HG02973 (cell line): Measurements from ENCODE around the gene KRT9.

Source experiments
- ATAC-seq: cut with Tn5 transposase; IDR thresholded peaks from one replicate; pipeline ENCODE4 v1.9.1; 2021; ENCODE audit warnings: moderate library complexity; ENCODE audit not compliant: unreplicated experiment

Gene KRT9

GRCh38 chr17:41532947-41533570, 38.8 kb downstream of the KRT9 start:
- no peak for ATAC-seq

- no peak for ATAC-seq
Observed at GRCh38 chr17:41531993-41532392, 39.9 kb downstream of the KRT9 start.

GRCh38 chr17:41530062-41531048, 41.5 kb downstream of the KRT9 start:
- no peak for ATAC-seq

- no peak for ATAC-seq
Observed at GRCh38 chr17:41529491-41529915, 42.4 kb downstream of the KRT9 start.

GRCh38 chr17:41528959-41529353, 42.9 kb downstream of the KRT9 start:
- ATAC-seq, result no peak

- ATAC-seq, result no peak
Observed at GRCh38 chr17:41527063-41528023, 44.5 kb downstream of the KRT9 start.

- no peak for ATAC-seq
Observed at GRCh38 chr17:41524261-41524660, 47.6 kb downstream of the KRT9 start.

GRCh38 chr17:41523787-41524186, 48.1 kb downstream of the KRT9 start:
- ATAC-seq, result no peak

GRCh38 chr17:41523225-41523593, 48.6 kb downstream of the KRT9 start:
- ATAC-seq, result no peak

GRCh38 chr17:41522301-41523224, 49.3 kb downstream of the KRT9 start:
- ATAC-seq, result no peak

- no peak for ATAC-seq
Observed at GRCh38 chr17:41521574-41522261, 50.1 kb downstream of the KRT9 start.

GRCh38 chr17:41520821-41521521, 50.9 kb downstream of the KRT9 start:
- no peak for ATAC-seq

GRCh38 chr17:41519501-41520224, 52.2 kb downstream of the KRT9 start:
- ATAC-seq, result no peak

GRCh38 chr17:41518789-41519449, 52.9 kb downstream of the KRT9 start, which contains the start of gene KRT15:
KRT15 (minus strand) TSS chr17:41518890; CDS start chr17:41518827, 63 bp downstream.
- ATAC-seq, result no peak

GRCh38 chr17:41518031-41518430, 53.8 kb downstream of the KRT9 start:
- no peak for ATAC-seq

GRCh38 chr17:41516830-41517283, 55.0 kb downstream of the KRT9 start:
- no peak for ATAC-seq

- no peak for ATAC-seq
Observed at GRCh38 chr17:41516147-41516829, 55.6 kb downstream of the KRT9 start.
